GM12801 (cell line): ENCODE measurements around the gene SHANK2.

Source experiments
- CTCF ChIP-seq: IDR thresholded peaks from one replicate; pipeline ENCODE4 v1.5.1; 2011; ENCODE audit warnings: control low read depth; ENCODE audit not compliant: insufficient read length; ENCODE audit errors: extremely low read depth

The SHANK2 gene

GRCh38 chr11:71246559-71246958 is 5.8 kb downstream of the SHANK2 start:
- TF ChIP-seq CTCF, result no peak

GRCh38 chr11:71245601-71246391 is 6.6 kb downstream of the SHANK2 start:
- no peak for TF ChIP-seq CTCF

GRCh38 chr11:71244116-71244810 is 8.1 kb downstream of the SHANK2 start:
- TF ChIP-seq CTCF, result no peak

GRCh38 chr11:71242391-71242790 is 10.0 kb downstream of the SHANK2 start:
- TF ChIP-seq CTCF, result no peak

GRCh38 chr11:71241721-71242259 is 10.6 kb downstream of the SHANK2 start:
- TF ChIP-seq CTCF, result no peak

GRCh38 chr11:71240865-71241691 is 11.3 kb downstream of the SHANK2 start:
- TF ChIP-seq CTCF, result no peak

GRCh38 chr11:71240061-71240690 is 12.2 kb downstream of the SHANK2 start:
- no peak for TF ChIP-seq CTCF
